ENCODE data around the gene LRBA.
"Not testable (repeated sequence)": the region's sequence is repeated elsewhere in the genome, so short reads cannot be mapped to it uniquely, and the experiment has no call there.

Gene LRBA

GRCh38 chr4:150540959-150541360 is 474.1 kb downstream of the LRBA start:
- DNase-seq = no peak

GRCh38 chr4:150540536-150540935 is 474.5 kb downstream of the LRBA start:
- no peak for DNase-seq

GRCh38 chr4:150537911-150538310 is 477.2 kb downstream of the LRBA start:
- not testable (repeated sequence) for DNase-seq

DNA sequence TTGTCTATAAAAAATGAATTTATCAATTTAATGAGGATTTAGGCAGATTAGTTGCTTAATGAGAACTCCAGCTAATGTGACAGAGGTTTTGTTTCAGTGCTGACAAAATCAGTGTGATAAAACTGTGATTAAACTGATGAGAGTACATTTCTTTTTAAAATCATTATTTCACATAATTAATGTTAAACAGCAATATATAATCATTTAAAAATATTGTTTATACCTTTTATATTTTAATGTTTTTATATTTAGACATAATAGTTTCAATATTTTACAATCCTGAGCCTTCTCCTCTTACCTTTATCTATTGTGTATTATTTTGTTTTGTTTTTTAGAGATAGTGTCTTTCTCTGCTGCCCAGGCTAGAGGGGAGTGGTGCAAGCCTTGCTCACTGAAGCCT is 480.3 kb downstream of the LRBA start:
- no peak for DNase-seq

GRCh38 chr4:150533673-150534072 is 481.4 kb downstream of the LRBA start:
- no peak for DNase-seq

DNA sequence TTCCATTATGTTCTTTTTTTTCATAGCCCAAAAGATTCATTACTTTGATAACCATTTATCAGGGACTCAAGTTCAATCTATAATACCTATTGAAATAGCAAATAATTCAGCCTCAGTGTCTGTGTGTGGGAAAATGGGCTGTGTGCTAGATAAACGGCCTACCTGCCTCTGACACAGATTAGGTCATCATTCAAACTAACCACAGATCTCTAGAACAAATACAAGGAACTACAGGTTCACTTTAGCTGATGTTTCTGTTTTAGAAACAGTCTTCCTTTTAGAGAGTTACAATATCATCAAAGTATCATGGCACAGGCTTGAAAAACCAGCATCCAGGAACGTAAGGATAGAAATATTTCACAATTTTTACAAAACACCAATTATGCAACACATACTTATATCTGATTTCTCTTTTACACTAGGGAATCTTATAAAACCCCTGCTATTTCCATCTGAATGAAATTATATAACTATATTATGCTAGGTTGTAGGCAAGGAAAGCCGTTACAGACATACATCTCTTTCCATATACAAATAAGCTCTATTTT is 489.7 kb downstream of the LRBA start:
- DNase-seq = no peak

- DNase-seq = no peak
Observed at GRCh38 chr4:150518559-150518958, 496.5 kb downstream of the LRBA start.

DNA sequence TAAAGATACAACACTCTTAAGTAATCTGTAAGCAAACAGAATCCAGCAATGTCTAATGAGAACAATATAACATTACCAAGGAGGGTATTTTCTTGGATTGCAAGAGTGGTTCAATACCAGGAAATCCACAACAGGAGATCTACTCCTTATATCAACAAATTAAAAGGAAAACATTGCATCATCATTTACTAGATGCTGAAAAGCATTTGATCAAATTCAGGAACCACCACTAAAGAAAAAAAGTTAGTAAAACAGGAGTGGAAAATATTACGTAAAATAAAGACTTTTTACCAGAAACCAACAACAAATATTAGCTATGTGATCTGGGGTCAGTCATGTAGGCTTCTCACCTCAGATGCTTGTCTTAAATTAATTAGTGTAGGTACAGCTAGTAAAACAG is 499.9 kb downstream of the LRBA start:
- no peak for DNase-seq

GRCh38 chr4:150514709-150515108 is 500.4 kb downstream of the LRBA start:
- DNase-seq = no peak

GRCh38 chr4:150510176-150510865 is 504.8 kb downstream of the LRBA start:
- no peak for DNase-seq

GRCh38 chr4:150507656-150508055 is 507.4 kb downstream of the LRBA start:
- DNase-seq = not testable (repeated sequence)

DNA sequence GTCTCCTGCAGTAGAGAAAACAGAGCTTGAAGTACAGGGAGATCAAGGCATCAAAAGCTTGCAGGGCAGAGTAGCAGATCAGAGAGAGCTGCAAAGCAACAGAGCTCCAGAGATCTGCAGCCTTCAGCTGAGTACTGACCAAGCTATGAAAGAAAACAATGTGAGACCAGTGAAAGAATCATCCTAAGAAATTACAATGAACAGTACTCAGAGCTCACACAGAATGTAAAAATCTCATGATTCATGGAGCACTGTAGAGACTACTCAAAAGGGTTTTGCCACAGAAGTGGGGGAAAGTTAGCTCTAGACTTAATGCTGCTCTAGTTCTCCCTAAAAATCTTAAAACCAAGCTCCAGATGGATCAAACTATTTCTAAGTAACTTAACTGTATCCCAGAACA is 513.1 kb downstream of the LRBA start:
- DNase-seq = no peak

DNA sequence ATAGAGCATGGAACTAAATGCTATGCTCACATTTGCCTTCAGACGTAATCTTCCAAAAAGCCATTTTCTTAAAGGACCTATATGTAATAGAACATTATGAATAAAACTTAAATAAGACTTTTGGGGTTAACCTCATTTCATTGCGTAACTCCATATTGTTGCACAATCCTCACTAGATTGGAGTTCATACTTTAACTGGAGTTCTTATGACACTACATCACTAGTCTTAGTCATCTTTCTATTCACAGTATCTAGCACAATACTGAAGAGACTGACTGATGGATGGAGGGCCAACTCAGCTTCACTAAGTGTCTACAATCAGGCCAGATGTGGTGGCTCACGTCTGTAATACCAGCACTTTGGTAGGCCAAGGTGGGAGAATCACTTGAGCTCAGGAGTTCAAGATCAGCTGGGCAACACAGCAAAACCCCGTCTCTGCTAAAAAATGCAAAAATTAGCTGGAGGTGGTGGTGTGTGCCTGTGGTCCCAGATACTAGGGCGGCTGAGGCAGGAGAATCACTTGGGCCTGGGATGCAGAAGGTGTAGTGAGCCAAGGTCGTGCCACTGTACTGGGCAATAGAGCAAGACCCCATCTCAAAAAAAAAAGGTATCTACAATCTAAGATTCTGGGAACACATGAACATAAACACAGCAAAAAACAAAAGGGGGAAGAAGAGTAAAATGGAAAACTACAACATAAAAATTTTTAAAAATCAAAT is 513.9 kb downstream of the LRBA start:
- DNase-seq = peak; percentile 67

GRCh38 chr4:150497612-150498011 is 517.5 kb downstream of the LRBA start:
- DNase-seq = no peak

GRCh38 chr4:150495550-150495949 is 519.5 kb downstream of the LRBA start:
- no peak for DNase-seq

DNA sequence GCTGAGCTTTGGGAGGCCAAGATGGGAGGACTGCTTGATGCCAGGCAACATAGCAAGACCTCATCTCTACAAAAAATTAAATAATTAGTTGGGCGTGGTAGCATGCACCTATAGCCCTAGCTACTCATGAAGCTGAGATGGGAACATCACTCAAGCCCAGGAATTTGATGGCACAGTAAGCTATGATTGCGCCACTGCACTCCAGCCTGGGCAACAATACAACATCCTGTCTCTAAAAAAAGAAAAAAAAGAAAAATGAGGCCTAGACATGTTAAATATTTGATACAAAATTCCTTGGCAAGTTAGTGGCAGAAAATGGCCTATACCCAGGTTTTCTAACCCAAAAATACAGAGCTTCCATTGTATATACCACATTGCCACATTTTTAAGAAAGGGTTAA is 521.2 kb downstream of the LRBA start:
- DNase-seq = no peak

DNA sequence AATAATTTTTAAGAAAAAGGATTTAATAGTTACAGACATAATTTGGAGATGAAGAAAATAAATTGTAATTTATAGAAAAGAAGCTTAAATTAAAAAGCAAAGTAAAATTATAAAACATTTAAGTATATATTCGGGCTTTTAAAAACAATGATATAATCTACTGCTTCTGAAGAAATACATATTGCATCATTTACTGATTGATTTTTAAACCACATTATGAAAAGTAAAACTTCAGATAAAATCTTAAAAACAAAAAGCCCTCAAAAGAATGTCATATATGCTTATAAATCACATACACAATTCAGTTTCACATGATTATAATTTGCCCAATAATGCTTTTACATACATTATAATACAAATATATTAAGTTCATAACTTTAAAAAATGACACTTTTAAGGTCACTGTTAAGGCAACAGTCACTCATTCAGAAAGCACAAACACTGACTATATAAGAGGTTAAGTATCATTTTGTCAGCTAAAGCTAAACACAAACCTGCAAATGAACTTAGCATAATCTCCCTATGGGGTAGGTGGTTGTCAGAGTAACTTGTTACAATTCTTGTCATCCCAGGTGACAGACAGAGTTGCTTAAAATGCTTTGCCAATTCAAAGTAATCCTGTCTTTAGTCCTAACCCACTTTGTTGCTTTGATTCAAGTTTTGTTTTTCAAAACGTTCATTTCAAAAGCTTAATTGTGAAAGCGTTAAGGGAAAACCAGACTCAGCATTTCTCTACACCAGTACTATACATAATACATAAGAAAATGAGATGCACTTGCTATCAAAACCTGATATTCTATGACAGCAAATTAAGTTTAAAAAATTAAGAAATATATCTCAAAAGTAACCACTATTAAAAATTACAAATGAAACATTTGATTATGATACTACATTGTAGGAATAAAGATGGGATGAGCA is 523.7 kb downstream of the LRBA start:
- no peak for DNase-seq

DNA sequence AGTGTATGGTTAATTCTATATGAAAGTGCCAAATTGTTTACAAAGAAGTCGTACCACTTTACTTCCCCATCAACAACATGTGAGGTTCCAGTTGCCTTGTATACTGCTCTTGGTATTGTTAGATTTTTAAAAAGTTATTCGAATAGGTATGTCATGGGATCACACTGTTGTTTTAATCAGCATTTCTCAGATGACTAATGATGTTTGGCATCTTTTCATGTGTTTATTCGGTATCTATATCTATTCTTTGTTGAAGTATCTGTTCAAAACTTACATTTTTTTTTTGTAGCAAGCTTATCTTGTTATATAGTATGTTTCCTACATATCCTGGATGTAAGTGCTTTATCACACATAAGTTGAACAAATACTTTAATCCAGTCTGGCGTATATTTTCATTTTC is 532.5 kb downstream of the LRBA start:
- DNase-seq = no peak

- no peak for DNase-seq
Observed at GRCh38 chr4:150479657-150480056, 535.4 kb downstream of the LRBA start.

DNA sequence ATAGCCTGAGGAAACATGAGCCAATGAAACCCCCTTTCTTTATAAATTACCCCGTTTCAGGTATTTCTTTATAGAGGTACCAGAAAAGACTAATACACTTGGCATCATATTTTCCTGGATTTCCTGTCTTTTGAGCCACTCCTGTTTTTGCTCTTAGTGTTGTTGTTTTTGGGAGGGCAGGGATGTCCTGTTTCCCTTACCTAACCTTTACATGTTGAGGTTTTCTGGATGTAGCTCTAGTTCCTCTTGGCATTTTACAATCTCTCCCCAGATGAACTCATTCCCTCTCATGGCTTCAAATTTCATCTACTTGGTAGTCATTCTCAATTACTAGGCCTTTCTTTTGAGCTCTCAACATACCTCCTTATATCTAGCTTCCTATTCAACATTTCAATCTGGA is 537.2 kb downstream of the LRBA start:
- no peak for DNase-seq

DNA sequence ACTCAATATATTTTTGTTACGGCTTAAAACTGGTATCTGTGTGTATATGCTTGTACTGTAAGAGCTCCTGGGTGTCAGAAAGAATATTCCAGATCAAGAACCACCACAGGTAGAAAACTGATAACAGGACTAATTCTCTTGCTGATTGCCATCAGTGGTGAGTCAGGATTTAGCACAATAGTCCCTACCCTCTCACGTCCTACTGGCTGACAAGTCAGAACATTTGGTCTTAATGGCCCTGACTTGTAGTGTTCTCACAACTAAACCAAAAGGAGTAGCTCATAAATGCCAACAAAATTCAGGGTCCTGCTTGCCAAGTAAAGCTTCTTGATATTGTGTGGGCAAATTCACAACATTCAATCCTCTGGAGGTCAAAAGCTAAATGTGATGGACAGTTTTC is 538.3 kb downstream of the LRBA start:
- DNase-seq = no peak

GRCh38 chr4:150475763-150476162 is 539.3 kb downstream of the LRBA start:
- DNase-seq = no peak

- DNase-seq = no peak
Observed at GRCh38 chr4:150464523-150464922, 550.6 kb downstream of the LRBA start.

All from suppressor macrophage treated with lipopolysaccharide for 4 hours (primary cell).